HEK293 (cell line): Measurements from ENCODE around the gene UACA.

ENCODE experiments used
- CTCF ChIA-PET: fragments of 350-600 bp; formaldehyde crosslinking; extraction: SDS; loops from one replicate; lab custom pipeline; 2021; ENCODE audit warnings: antibody characterized with exemption; lab: Yijun Ruan, JAX
- POLR2A ChIA-PET: fragments of 300-600 bp; formaldehyde crosslinking; extraction: SDS; loops from one replicate; lab custom pipeline; 2020; ENCODE audit warnings: antibody characterized with exemption, inconsistent platforms; lab: Yijun Ruan, JAX
- H3K27ac ChIP-seq: fragments of 200-500 bp; sonication (Bioruptor generic); 2 replicates; pipeline ENCODE4 v1.5.1; 2014; ENCODE audit warnings: low read depth, low read length, control low read depth, inconsistent platforms; ENCODE audit errors: extremely low read depth
- H3K36me3 ChIP-seq, 2 experiments: fragments of 200-500 bp in 1 of 2; sonication (Bioruptor generic) in 1 of 2; 1 replicate in 1 of 2; 2 replicates in 1 of 2; pipeline ENCODE4 v1.5.1; 2014 to 2017; ENCODE audit warnings: inconsistent platforms in 2 of 2, low read length in 2 of 2; ENCODE audit not compliant: control insufficient read depth in 2 of 2, insufficient read depth in 1 of 2
- H3K4me1 ChIP-seq: fragments of 200-500 bp; sonication (Bioruptor generic); 2 replicates; pipeline ENCODE4 v1.5.1; 2014; ENCODE audit warnings: mild to moderate bottlenecking, low read length, inconsistent platforms; ENCODE audit not compliant: control insufficient read depth, insufficient read depth
- H3K4me3 ChIP-seq: 2 replicates; pipeline ENCODE4 v1.5.1; 2011; ENCODE audit warnings: low read depth, mild to moderate bottlenecking, control low read depth, low read length, moderate library complexity
- H3K9me3 ChIP-seq: fragments of 200-500 bp; sonication (Bioruptor generic); 2 replicates; pipeline ENCODE4 v1.5.1; 2014; ENCODE audit warnings: low read depth, low read length, inconsistent platforms; ENCODE audit not compliant: control insufficient read depth, insufficient read depth
- BCL6B ChIP-seq: fragments of 450-650 bp; formaldehyde crosslinking; IDR thresholded peaks from 2 replicates; pipeline ENCODE4 v1.5.1; 2017; ENCODE audit warnings: missing biosample characterization, missing genetic modification characterization
- CTCF ChIP-seq: fragments of 450-650 bp; formaldehyde crosslinking; IDR thresholded peaks from 2 replicates; pipeline ENCODE4 v1.5.1; 2016; ENCODE audit warnings: missing biosample characterization, missing genetic modification characterization
- HOXA7 ChIP-seq: sonication (generic); formaldehyde crosslinking; IDR thresholded peaks from 2 replicates; pipeline ENCODE4 v1.8.1; 2022; ENCODE audit warnings: missing genetic modification reagents, borderline replicate concordance
- KLF7 ChIP-seq: fragments of 450-650 bp; formaldehyde crosslinking; IDR thresholded peaks from 2 replicates; pipeline ENCODE4 v1.5.1; 2016; ENCODE audit warnings: missing biosample characterization, missing genetic modification characterization, borderline replicate concordance
- OSR2 ChIP-seq: fragments of 450-650 bp; formaldehyde crosslinking; IDR thresholded peaks from 2 replicates; pipeline ENCODE4 v1.5.1; 2016; ENCODE audit warnings: missing biosample characterization, missing genetic modification characterization
- REPIN1 ChIP-seq: fragments of 450-650 bp; formaldehyde crosslinking; IDR thresholded peaks from 2 replicates; pipeline ENCODE4 v1.5.1; 2017; ENCODE audit warnings: missing biosample characterization, missing genetic modification characterization, low read depth
- SP3 ChIP-seq: fragments of 450-650 bp; formaldehyde crosslinking; IDR thresholded peaks from 2 replicates; pipeline ENCODE4 v1.5.1; 2016; ENCODE audit warnings: missing biosample characterization, missing genetic modification characterization
- TRIM28 ChIP-seq: IDR thresholded peaks from 2 replicates; pipeline ENCODE4 v1.6.1; 2011; ENCODE audit warnings: low read length, control low read depth, borderline replicate concordance
- ZBTB10 ChIP-seq: fragments of 450-650 bp; formaldehyde crosslinking; IDR thresholded peaks from 2 replicates; pipeline ENCODE4 v1.5.1; 2016; ENCODE audit warnings: missing biosample characterization, missing genetic modification characterization
- ZBTB17 ChIP-seq: fragments of 450-650 bp; formaldehyde crosslinking; IDR thresholded peaks from 2 replicates; pipeline ENCODE4 v1.5.1; 2016; ENCODE audit warnings: missing biosample characterization, missing genetic modification characterization
- ZFP3 ChIP-seq: fragments of 450-650 bp; formaldehyde crosslinking; IDR thresholded peaks from 2 replicates; pipeline ENCODE4 v1.5.1; 2016; ENCODE audit warnings: low read depth, missing biosample characterization, missing genetic modification characterization
- ZFP37 ChIP-seq: fragments of 450-650 bp; formaldehyde crosslinking; IDR thresholded peaks from 2 replicates; pipeline ENCODE4 v1.5.1; 2016; ENCODE audit warnings: missing biosample characterization, missing genetic modification characterization
- ZNF169 ChIP-seq: fragments of 450-650 bp; formaldehyde crosslinking; IDR thresholded peaks from 2 replicates; pipeline ENCODE4 v1.5.1; 2016; ENCODE audit warnings: missing biosample characterization, missing genetic modification characterization
- ZNF302 ChIP-seq: fragments of 450-650 bp; formaldehyde crosslinking; IDR thresholded peaks from 2 replicates; pipeline ENCODE4 v1.5.1; 2016; ENCODE audit warnings: missing biosample characterization, missing genetic modification characterization, low read depth
- ZNF362 ChIP-seq: fragments of 450-650 bp; formaldehyde crosslinking; IDR thresholded peaks from 2 replicates; pipeline ENCODE4 v1.5.1; 2016; ENCODE audit warnings: missing biosample characterization, missing genetic modification characterization
- ZNF391 ChIP-seq: fragments of 450-650 bp; formaldehyde crosslinking; IDR thresholded peaks from 2 replicates; pipeline ENCODE4 v1.5.1; 2016; ENCODE audit warnings: low read depth, missing biosample characterization, missing genetic modification characterization, borderline replicate concordance
- ZNF530 ChIP-seq: fragments of 450-650 bp; formaldehyde crosslinking; IDR thresholded peaks from 2 replicates; pipeline ENCODE4 v1.5.1; 2016; ENCODE audit warnings: low read depth, missing biosample characterization, missing genetic modification characterization
- ZNF664 ChIP-seq: fragments of 450-650 bp; formaldehyde crosslinking; IDR thresholded peaks from 2 replicates; pipeline ENCODE4 v1.5.1; 2016; ENCODE audit warnings: missing biosample characterization, missing genetic modification characterization
- ZNF830 ChIP-seq: fragments of 450-650 bp; IDR thresholded peaks from 2 replicates; pipeline ENCODE4 v1.5.0; 2018; ENCODE audit warnings: missing biosample characterization, missing genetic modification characterization, low read depth, mild to moderate bottlenecking, moderate library complexity

UACA gene

GRCh38 chr15:70720228-70721016 is 42.9 kb downstream of the UACA start:
- peaks cover 0 to 3% of the 10 kb centered on the region in 2 experiments; a peak in 1 of 3 replicates for H3K36me3 ChIP-seq
- ChIA-PET POLR2A (no interaction called here), CTCF (no interaction called here)
- no peak for TF ChIP-seq ZNF830 (tag by site-specific recombination)
- no peak for TF ChIP-seq ZBTB10 (tag by site-specific recombination)
- TF ChIP-seq ZNF362 (tag by site-specific recombination): no peak
- TF ChIP-seq ZNF664 (tag by site-specific recombination): no peak
- no peak for TF ChIP-seq CTCF (tag by site-specific recombination)
- TF ChIP-seq ZNF169 (tag by site-specific recombination): no peak
- no peak for TF ChIP-seq ZNF530 (tag by site-specific recombination)
- TF ChIP-seq ZNF391: no peak
- no peak for TF ChIP-seq ZNF302
- TF ChIP-seq ZBTB17 (tag by site-specific recombination): no peak
- no peak for TF ChIP-seq KLF7 (tag by site-specific recombination)
- no peak for TF ChIP-seq OSR2 (tag by site-specific recombination)
- no peak for TF ChIP-seq SP3 (tag by site-specific recombination)
- TF ChIP-seq ZFP3: no peak
- no peak for TF ChIP-seq TRIM28
- no peak for TF ChIP-seq REPIN1 (tag by site-specific recombination)
- TF ChIP-seq BCL6B: no peak
- no peak for TF ChIP-seq ZFP37 (tag by site-specific recombination)
- no peak for TF ChIP-seq HOXA7 (CRISPR knock-in tag)
- no peak overlapping the region for H3K4me3 ChIP-seq
- no peaks in the 10 kb centered on the region for H3K9me3 ChIP-seq
- H3K4me1 ChIP-seq: peaks cover 7% of the 10 kb centered on the region
- no peak overlapping the region for H3K27ac ChIP-seq
